HG03432 (cell line): Measurements from ENCODE around the gene ZBED1.
"Not testable (repeated sequence)": the region's sequence is repeated elsewhere in the genome, so short reads cannot be mapped to it uniquely, and the experiment has no call there.

Experiments used
- ATAC-seq: cut with Tn5 transposase; IDR thresholded peaks from one replicate; pipeline ENCODE4 v1.9.1; 2021; ENCODE audit warnings: mild to moderate bottlenecking, moderate library complexity; ENCODE audit not compliant: unreplicated experiment

The ZBED1 gene

DNA sequence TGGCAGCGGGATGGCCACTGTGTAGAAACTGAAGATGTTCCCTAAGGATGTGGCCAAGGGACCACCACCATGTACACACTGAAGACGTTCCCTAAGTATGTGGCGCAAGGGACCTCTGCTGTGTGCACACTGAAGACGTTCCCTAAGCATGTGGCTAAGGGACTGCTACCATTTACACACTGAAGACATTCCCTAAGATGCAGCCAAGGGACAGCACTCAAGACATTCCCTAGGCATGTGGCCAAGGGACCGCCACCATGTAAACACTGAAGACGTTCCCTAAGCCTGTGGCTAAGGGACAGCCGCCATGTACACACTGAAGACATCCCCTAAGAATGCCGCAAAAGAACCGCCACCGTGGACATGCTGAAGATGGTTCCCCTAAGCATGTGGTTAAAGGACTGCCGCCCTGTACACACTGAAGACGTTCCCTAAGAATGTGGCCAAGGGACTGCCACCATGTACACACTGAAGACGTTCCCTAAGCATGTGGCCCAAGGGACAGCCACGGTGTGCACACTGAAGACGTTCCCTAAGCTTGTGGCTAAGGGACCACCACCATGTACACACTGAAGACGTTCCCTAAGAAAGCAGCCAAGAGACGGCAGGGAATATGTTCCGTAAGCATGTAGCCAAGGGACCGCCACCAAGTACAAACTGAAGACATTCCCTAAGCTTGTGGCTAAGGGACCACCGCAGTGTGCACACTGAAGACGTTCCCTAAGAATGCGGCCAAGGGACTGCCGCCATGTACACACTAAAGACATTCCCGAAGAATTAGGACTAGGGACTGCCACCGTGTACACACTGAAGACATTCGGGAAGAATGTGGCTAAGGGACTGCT, 43.3 kb downstream of the ZBED1 start:
- no peak for ATAC-seq

DNA sequence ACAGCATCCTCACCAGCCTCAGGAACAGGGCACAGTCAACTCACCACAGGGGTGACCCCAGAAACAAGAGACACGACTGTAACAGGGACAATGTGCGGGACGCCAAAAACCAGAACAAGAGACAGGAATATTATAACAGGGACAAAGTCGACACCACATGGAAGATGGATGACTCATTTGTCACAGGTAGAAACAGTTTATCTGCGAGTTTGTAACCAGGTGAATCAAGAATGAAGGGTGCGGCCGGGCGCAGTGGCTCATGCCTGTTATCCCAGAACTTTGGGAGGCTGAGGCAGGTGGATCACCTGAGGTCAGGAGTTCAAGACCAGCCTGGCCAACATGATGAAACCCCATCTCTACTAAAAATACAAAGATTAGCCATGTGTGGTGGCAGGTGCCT, 44.7 kb downstream of the ZBED1 start:
- not testable (repeated sequence) for ATAC-seq

DNA sequence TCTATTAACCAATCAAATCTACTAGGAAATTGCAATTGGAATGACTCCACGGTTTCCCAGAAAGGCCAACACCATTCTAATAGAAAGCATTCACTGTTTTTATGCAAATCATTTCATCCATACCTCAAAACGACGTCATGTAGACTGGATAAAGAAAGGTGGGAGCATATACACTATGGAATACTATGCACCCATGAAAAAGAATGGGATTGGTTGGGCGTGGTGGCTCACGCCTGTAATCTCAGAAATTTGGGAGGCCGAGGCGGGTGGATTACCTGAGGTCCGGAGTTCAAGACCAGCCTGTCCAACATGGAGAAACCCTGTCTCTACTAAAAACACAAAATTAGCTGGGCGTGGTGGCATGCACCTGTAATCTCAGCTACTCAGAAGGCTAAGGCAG, 46.2 kb downstream of the ZBED1 start:
- ATAC-seq: not testable (repeated sequence)

DNA sequence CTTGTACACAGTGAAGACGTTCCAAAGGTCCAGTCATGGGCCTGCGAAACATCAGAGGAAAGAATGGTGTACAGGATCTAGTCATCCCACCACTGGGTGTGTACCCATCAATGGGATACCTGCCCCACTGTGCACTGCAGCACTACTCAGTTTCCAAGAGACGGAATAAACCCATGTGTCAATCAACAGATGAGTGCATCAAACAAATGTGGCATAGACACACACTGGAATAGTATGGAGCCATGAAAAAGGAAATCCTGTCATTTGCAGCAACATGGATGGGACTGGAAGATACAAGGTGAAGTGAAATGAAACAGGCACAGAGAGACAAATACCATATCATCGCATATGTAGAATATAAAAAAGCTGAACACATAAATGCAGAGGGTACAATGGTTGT, 48.0 kb downstream of the ZBED1 start:
- no peak for ATAC-seq

DNA sequence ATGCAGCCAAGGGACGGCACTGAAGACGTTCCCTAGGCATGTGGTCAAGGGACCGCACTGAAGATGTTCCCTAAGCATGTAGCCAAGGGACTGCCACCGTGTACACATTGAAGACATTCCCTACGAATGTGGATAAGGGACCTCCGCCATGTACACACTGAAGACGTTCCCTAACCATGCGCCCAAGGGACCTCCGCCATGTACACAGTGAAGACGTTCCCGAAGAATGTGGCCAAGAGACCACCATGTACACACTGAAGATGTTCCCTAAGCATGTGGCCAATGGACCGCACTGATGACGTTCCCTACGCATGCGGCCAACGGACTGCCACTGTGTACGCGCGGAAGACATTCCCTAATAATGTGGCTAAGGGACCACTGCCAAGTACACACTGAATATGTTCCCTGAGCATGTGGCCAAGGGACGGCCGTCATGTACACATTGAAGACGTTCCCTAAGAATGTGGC, 48.4 kb downstream of the ZBED1 start:
- no peak for ATAC-seq

DNA sequence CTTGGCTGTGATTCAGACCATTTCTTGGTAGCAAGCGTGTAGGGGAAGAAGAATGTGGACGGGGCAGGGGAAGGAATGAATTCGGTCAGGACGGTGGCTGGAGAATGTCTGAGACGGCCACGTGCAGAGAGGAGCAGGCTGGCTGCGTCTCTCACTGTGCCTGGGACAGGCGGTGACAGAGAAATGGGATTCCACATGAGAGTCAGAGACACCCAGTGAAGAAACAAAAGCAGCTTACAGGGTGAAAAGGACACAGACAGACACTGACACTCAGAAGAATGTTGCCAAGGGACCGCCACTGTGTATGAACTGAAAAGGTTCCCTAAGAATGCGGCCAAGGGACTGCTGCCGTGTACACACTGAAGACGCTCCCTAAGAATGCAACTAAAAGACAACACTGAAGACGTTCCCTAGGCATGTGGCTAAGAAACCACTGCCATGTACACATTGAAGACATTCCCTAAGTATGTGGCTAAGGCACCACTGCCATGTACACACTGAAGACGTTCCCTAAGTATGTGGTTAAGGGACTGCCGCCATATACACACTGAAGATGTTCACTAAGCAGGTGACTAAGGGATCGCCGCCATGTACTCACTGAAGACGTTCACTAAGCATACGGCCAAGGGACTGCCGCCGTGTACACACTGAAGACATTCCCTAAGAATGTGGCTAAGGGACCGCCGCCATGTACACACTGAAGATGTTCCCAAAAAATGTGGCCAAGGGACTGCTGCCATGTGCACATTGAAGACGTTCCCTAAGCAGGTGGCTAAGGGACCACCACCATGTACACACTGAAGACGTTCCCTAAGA, 49.1 kb downstream of the ZBED1 start:
- no peak for ATAC-seq

DNA sequence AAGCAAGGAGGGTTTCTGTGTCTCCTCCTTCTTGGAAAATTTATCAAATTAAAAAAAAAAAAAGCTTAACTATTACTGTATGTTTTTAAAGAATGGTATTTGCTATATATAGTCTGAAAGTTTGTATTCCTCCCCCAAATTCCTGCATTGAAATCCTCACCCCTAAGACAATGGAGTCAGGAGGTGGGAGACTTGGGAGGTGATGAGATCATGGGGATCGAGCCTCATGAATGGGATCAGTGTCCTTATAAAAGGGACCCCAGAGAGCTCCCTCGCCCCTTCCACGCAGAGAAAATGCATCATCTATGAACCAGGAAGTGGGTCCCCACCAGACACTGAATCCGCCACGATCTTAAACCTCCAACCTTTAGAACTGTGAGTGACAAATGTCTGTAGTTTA, 50.1 kb downstream of the ZBED1 start:
- no peak for ATAC-seq

DNA sequence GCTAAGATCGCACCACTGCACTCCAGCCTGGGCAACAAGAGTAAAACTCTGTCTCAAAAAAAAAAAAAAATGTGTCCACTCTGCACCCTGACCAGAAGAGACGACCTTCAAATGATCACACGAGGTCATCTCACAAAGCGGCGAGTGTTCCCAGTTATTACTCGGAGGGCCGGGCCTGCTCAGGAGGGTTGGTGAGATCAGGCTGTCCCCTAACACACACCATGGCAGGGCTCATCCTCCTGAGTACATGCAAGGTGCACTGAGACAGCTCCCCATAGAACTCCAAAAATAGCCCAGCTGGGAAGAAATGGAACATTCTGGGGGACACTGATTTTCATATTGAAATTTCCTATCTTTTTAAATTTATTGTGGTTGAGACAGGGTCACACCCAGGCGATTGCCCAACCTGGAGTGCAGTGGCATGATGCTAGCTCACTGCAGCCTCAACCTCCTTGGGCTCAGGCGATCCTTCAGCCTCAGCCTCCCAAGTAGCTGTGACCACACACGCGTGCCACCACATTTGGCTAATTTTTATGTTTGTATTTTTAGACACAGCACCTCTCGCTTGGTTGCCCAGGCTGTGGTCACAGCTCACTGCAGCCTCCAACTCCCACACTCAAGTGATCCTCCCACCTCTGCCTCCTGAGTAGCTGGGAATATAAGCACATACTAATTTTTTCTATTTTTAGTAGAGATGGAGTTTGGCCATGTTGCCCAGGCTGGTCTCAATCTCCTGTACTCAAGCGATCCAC, 51.5 kb downstream of the ZBED1 start:
- no peak for ATAC-seq

DNA sequence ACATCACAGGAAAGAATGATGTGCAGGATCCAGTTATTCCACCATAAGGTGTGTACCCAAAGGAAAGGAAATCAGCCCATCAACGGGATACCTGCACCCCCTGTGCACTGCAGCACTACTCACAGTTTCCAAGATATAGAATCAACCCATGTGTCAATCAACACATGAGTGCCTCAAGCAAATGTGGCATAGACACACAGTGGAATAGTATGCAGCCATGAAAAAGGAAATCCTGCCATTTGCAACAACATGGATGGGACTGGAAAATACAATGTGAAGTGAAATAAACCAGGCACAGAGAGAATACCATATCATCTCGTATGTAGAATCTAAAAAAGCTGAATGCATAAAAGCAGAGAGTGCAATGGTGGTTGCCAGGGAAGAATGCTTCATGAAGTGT, 53.3 kb downstream of the ZBED1 start:
- ATAC-seq: no peak

DNA sequence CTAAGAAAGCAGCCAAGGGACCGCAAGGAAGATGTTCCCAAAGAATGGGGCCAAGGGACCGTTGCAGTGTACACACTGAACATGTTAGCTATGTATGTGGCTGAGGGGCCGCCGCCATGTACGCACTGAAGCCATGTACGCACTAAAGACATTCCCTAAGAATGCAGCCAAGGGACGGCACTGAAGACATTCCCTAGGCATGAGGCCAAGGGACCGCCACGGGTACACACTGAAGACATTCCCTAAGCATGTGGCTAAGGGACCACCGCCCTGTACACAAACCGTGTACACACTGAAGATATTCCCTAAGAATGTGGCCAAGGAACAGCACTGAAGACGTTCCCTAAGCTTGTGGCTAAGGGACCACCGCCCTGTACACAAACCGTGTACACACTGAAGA, 54.0 kb downstream of the ZBED1 start:
- no peak for ATAC-seq

DNA sequence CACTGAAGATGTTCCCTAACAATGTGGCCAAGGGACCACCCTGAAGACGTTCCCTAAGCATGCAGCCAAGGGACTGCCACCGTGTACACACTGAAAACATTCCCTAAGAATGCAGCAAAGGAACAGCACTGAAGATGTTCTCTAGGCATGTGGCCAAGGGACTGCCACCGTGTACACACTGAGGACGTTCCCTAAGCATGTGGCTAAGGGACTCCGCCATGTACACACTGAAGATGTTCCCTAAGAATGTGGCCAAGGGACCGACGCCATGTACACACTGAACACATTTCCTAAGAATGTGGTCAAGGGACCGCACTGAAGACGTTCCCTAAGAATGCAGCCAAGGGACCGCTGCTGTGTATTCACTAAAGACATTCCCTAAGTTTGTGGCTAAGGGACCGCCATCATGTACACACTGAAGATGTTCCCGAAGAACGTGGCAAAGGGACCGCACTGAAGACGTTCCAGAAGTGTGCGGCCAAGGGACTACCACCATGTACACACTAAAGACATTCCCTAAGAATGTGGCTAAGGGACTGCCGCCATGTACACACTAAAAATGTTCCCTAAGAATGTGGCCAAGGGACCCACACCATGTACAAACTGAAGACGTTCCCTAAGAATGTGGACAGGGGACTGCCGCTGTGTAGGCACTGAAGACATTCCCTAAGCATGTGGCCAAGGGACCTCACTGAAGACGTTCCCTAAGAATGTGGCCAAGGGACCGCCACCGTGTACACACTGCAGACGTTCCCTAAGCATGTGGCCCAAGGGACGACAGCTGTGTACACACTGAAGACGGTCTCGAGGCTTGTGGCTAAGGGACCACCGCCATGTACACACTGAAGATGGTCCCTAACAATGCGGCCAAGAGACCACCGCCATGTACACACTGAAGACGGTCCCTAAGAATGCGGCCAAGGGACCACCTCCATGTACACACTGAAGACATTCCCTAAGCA, 54.8 kb downstream of the ZBED1 start:
- ATAC-seq: no peak

DNA sequence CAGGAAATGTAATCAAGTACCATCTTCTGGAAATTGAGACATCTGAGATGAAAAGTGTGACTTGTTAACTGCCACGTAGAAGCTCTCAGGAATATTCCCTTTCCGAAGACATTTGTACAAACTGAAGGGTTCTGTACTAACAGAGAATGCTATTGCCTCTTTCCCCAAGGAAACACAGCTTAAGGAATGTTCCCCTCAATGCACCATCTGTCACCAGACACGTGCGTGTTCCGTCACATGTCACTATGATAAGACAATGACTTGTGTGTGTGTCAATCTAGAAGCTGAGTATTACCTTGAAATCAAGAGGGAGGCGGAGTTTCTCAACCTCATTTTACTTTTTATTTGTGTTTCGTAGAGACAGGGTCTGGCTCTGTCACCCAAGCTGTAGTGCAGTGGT, 58.1 kb downstream of the ZBED1 start:
- no peak for ATAC-seq

DNA sequence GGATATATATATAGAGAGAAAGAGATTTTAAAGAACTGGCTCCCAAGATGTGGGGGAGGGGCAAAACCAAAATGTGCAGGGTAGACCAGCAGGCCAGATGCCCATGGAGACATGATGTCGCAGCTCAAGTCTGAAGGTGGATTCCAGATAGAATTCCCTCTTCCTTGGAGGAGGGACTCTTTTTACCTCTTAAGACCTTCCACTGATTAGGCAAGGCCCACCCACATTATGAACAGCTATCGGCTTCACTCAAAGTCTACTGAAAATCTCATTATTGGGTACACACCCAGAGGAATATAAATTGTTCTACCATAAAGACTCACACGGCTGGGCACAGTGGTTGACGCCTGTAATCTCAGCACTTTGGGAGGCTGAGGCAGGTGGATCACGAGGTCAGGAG, 59.3 kb downstream of the ZBED1 start:
- ATAC-seq: no peak

DNA sequence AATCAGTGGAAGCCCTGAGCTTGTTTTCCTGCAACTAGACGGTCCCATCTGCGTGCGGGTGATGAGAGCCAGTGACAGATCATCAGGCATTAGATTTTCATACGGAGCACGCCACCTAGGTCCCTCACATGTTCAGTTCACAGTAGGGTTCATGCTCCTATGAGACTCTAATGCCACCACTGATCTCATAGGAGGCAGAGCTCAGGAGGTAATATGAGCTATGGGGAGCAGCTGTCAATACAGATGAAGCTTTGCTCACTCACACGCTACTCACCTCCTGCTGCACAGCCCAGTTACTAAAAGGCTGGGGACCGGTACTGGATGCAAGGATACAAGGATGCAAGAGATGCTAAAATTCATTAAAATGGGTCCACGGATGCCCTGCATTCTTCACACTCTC, 61.2 kb downstream of the ZBED1 start:
- no peak for ATAC-seq
